Keratinocyte (primary cell): ENCODE measurements around the gene NLGN4Y.

ENCODE experiments used
- CTCF ChIP-seq, 3 experiments: IDR thresholded peaks in 1 of 3; conservative IDR thresholded peaks in 1 of 3; optimal IDR thresholded peaks in 1 of 3; 2 replicates in 2 of 3; 3 replicates in 1 of 3; pipeline versions ENCODE3 to v1.5.1; 2011; ENCODE audit warnings: low read length in 3 of 3, mild to moderate bottlenecking in 3 of 3, moderate library complexity in 2 of 3, control low read depth in 1 of 3, inconsistent platforms in 1 of 3; ENCODE audit not compliant: insufficient read depth in 2 of 3; ENCODE audit errors: extremely low read depth in 1 of 3
- EZH2 ChIP-seq: IDR thresholded peaks from one replicate; pipeline ENCODE4 v1.6.1; 2012; ENCODE audit warnings: inconsistent platforms, mild to moderate bottlenecking, low read length, moderate library complexity

DNA sequence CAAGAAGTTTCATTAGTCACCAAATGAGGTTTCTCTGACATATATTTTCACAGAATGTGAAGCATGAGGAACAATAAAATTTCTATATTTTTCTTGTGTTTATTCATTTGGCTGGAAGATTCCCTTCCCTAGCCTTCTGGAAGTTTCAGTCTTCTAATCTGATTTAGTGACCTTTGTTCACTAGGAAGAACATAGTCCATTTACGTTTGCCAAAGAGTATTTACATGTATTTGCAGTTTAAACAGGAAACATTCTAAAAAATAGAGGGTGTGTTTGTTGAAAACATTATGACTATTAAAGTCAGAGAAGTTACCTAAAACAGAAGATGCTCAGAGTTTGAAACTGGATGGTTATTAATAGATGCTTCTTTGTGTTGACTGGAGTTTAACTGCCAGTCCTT, 238.6 kb downstream of the NLGN4Y start:
- no peak for TF ChIP-seq CTCF (optimal IDR thresholded peaks at IDR 0.05 in 1 of 3, IDR thresholded peaks at IDR 0.05 in 1 of 3, conservative IDR thresholded peaks at IDR 0.05 in 1 of 3; ENCODE audit: extremely low read depth in 1 of 3, insufficient read depth in 2 of 3, low read length in 3 of 3)
- no peak for TF ChIP-seq EZH2
